Gastrocnemius medialis (tissue), 4 donors: ENCODE measurements around the gene DOK3.

Source experiments
- CTCF ChIP-seq, 5 experiments: fragments of 450-650 bp in 3 of 5; fragments of 200-600 bp in 2 of 5; sonication (generic) in 2 of 5; IDR thresholded peaks in 4 of 5; conservative IDR thresholded peaks in 1 of 5; 1 replicate in 4 of 5; 2 replicates in 1 of 5; pipeline ENCODE4 v1.5.1; 2016 to 2019; ENCODE audit warnings: antibody characterized with exemption in 5 of 5, mild to moderate bottlenecking in 3 of 5, moderate library complexity in 3 of 5
- POLR2A ChIP-seq, 2 donors: fragments of 450-650 bp; IDR thresholded peaks; one replicate each; pipeline ENCODE4 v1.6.1; 2017; ENCODE audit warnings: antibody characterized with exemption in 2 of 2, mild to moderate bottlenecking in 2 of 2, moderate library complexity in 2 of 2

DNA sequence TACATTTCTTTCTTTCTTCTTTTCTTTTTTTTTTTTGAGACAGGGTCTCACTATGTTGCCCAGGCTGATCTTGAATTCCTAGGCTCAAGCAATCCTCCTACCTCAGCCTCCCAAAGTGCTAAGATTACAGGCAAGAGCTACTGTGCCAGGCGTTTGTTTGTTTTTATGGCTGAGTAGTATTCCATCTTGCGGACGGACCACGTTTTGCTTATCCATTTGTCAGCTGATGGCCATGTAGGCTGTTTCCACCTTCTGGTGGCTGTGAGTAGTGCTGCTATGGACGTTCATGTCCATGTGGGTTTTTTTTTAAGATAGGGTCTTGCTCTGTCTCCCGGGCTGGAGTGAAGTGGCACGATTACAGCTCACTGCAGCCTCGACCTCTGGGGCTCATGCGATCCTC, 2.5 kb downstream of the DOK3 start:
- TF ChIP-seq POLR2A (IDR thresholded peaks at IDR 0.05) (no peak), CTCF (IDR thresholded peaks at IDR 0.05 in 4 of 5, conservative IDR thresholded peaks at IDR 0.05 in 1 of 5) (no peak)
